ENCODE results near the gene SPOCK1.

DNA sequence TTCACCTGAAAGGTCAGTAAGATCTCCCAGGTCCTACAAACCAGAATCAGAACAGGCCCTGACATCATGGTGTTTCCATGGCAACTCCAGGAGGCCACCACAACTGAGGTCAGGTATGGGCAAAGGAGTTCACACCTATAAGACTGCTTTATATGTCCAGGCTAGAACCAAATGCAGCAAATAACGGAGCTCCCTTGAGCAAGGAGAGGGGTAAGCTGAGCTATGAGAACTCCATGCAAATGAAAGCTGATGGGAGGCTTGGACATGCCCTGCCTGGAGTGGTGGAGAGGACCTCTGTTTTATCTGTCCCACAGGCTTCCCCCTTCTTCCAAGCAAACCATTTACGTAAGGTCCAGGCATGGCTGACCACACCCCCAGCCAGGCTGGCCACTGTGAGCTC lies 207.7 kb downstream of the SPOCK1 start:
- no peak for TF ChIP-seq POLR2AphosphoS5 (IDR thresholded peaks at IDR 0.05)
- TF ChIP-seq, protein P1, sequence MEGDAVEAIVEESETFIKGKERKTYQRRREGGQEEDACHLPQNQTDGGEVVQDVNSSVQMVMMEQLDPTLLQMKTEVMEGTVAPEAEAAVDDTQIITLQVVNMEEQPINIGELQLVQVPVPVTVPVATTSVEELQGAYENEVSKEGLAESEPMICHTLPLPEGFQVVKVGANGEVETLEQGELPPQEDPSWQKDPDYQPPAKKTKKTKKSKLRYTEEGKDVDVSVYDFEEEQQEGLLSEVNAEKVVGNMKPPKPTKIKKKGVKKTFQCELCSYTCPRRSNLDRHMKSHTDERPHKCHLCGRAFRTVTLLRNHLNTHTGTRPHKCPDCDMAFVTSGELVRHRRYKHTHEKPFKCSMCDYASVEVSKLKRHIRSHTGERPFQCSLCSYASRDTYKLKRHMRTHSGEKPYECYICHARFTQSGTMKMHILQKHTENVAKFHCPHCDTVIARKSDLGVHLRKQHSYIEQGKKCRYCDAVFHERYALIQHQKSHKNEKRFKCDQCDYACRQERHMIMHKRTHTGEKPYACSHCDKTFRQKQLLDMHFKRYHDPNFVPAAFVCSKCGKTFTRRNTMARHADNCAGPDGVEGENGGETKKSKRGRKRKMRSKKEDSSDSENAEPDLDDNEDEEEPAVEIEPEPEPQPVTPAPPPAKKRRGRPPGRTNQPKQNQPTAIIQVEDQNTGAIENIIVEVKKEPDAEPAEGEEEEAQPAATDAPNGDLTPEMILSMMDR (IDR thresholded peaks at IDR 0.05), result no peak

Data from transverse colon (tissue), 4 donors.